Measurements from ENCODE around the gene MTREX.

DNA sequence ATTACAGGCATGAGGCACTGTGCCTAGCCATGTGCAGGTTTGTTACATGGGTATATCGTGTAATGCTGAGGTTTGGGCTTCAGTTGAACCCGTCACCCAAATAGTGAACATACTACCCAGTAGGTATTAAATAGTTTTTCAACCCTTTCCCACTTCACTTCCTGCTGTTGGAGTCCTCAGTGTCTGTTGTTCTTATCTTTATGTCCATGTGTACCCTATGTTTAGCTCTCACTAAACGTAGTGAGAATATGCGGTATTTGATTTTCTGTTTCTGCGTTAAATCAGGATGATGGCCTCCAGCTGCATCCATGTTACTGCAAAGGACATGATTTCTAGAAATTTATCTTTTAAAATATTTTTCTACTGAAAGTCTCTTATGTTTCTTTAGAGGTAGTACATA lies 17.8 kb downstream of the MTREX start:
- TF ChIP-seq POLR2A (IDR thresholded peaks at IDR 0.05) (no peak), CTCF (IDR thresholded peaks at IDR 0.05) (no peak)

Data from adrenal gland (tissue), 5 donors.